Muscle of back (tissue), 11 donors: ENCODE data around the gene LARGE1. TPM values are rescaled to one million over a fixed set of nuclear protein-coding genes. Genes with fewer than 3 reads are reported as not detected.
A peak's percentile ranks its signal among the peaks of the same experiment; 100 is the strongest.
"Not testable (repeated sequence)": the region's sequence is repeated elsewhere in the genome, so short reads cannot be mapped to it uniquely, and the experiment has no call there.

ENCODE experiments used
- DNase-seq, 3 donors: peaks; one replicate each; pipeline versions ENCODE4 v3.0.0 to v3.0.0-alpha.2; 2013
- polyA plus RNA-seq, 10 donors: library from polyadenylated mRNA; unstranded; fragments of 120-200 nt; gene quantifications; one replicate each; pipeline ENCODE4 v1.2.1, GENCODE V29; 2013; ENCODE audit not compliant: insufficient read length in 10 of 10

The LARGE1 gene
- polyA plus RNA-seq, 10 donors: 8.4 to 12.9 (median 10.3) TPM

DNA sequence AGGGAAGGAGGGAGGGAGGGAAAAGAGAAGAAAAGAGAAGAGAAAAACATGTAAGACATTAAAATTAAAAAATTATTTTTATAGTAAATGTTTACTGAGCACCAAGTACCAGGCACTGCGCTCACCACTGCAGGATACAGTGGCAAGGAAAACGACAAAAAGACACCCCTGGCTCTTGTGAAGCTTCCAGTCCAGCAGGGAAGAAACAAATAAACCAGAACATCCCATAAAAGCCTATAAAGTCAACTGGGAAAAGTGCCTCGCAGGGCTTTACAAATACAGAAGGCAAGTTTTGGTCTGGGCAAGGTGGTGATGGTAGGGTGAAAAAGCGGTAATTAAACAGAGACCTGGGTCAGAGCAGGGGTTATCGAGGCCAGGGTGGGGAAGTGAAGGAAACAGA, 33.6 kb downstream of the LARGE1 start:
- no peak for DNase-seq

DNA sequence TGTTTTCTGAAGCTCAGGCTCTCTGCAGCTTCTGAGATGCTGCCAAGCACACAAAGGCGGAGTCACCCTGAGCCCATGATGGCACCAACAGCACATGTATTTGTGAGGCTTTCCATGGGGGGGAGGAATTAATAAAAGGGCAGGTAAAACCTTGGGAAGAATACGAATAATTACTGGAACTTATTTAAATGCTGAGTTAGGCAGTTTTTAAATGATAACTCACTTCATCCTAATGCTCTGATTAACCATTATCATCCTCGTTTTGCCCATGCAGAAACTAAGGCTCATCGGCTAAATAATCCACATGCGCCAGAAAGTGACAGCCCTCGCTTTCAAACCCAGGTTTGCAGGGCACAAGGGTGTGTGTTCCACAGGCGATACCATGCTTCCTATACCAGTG, 35.4 kb downstream of the LARGE1 start:
- no peak for DNase-seq

DNA sequence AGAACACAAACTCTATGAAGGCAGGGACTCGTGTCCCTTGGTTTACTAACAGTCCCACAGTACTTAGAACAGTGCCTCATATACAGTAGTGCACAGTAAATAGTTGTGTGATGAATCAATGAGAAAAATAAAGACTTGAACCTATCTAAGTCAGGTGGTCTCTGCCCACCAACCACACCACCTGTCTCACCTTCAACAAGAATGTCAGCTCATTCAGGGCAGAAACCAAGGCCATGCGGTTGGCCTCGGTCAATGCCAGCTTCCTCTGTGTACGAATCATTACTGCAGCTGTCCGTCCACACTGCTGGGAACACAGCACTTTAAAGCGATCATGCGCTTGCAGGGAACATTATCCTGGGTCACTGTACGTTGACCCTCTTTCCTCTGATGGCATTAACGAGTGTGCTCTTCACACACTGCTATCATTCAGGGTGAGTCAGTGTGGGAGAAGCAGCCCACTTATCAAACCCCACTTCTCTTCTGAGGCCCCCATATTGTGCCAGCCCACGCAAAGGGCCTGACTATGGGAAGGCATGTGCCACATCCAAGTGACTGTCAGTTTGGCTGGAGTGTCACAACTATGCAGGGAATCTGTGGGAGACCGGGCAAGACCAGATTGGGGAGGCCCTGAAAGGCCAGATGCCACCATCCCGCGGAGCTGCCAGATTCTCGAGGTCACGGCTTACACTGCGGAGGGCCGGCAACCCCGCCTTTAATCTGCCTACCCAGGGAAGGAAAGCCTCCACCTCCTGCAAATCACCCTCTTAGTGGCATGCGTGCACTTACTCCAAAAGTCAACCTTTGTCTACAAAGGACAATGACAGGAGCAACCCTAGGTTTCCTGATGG, 36.1 kb downstream of the LARGE1 start:
- DNase-seq: peak in 1 of 3 donors; percentile 7

DNA sequence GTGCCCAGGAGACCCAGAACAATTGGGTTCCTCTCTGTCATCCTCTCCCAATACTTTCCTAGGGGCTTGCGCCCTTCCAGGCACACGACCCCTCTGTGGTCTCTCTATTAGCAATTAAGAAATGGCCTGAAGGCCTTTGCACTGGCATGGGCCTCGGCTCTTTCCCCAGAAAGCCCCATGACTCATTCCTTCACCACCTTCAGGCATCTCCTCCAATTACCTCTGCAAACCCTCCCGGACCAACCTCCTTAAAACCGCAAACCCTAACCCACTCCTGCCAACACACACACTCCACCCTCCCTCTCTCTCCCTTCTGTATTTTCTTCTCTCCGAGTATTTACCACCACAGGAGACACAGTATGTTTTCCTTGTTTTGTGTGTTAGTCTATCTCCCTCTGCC, 36.7 kb downstream of the LARGE1 start:
- no peak for DNase-seq

DNA sequence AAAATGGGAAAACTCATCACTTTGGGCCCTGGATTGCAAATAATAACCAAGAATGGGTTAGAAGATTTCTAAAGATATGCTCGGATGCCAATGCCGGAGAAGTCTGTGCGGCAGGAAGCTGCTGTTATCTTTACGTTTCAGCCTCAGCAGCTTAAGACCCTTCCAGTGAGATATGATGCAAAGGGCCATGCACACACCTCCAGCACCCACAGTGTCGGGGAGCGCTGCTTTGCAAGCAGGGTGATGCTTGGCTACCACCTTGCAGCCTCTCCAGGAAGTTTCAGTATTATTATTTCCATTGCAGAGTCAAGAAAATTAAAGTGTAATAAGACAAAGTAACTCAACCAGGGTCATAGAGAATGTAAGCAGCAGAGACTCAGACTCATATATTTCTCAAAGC, 37.3 kb downstream of the LARGE1 start:
- DNase-seq: no peak

DNA sequence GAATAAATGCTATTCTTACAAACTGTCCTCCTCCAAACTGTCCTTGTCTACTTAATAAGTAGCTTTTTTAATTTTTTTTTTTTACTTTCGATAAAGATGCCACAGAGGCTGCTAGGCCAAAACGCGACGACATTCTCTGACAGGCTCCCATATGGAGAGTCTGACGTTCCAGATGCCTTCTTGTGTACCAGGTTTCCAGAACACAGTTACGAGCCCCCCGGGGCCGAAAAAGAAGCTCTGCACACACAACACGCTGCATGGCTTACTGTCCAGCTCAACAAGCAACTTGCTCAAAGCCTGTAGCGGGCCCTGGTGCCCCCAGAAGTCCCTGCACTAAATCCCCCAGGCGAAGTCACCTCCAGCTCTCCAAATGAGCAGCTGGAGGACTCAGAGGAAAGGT, 39.3 kb downstream of the LARGE1 start:
- no peak for DNase-seq

DNA sequence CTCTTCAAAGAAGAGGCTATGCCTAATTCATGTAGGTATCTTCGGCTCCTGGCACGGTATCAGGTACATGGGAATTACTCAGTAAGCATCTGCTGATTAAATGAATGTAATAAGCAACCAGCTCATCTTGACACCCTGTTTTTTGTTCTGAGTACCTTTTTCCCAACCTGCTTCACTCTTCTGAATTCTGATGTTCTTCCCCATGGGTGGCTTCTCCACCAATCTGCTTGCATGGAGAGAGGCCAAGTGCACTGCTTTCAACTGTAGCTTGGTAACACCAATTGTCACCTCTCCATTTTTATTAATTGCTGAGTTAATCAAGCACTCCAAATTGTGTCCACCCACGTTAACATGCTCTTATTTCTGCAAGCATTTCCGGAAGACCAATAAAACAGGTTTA, 40.5 kb downstream of the LARGE1 start:
- no peak for DNase-seq

DNA sequence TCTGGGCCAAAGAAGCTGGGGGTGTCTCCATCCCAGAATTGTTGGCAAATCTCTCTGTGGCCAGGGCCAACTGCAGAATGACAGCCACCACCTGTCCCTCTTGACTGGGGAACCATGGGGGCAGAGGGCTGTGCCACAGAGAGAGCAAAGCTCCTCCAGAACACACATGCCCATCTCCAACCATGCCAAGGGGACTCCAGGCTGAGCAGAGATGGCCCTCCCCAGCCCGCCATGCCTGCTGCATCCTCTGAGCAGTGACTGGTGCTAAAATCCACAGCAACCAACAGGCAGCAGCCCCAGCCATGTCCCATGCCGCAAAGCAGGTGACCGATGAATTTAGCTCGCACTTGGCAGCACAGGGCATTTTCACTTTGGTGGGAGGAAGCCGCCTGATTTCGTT, 45.0 kb downstream of the LARGE1 start:
- DNase-seq: peak in 1 of 3 donors; percentile 35

DNA sequence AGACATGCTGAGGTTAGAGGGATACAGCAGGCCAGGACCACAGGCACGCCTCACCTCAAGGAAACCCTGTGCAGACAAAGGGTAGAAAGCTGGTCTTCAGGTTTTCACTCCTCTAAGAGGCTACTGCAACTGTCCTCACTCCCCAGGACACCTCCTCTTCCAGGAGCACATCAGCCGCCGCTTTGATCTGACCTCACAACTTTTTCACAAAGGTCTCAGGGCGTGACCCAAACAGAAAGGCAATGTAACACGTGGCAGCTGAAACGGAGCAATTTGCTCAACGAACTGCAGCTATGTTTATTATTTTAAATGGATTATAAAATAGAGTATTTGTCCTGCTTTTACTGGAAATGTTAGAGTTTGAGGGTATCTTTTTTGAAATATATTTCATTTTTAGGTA, 46.1 kb downstream of the LARGE1 start:
- no peak for DNase-seq

DNA sequence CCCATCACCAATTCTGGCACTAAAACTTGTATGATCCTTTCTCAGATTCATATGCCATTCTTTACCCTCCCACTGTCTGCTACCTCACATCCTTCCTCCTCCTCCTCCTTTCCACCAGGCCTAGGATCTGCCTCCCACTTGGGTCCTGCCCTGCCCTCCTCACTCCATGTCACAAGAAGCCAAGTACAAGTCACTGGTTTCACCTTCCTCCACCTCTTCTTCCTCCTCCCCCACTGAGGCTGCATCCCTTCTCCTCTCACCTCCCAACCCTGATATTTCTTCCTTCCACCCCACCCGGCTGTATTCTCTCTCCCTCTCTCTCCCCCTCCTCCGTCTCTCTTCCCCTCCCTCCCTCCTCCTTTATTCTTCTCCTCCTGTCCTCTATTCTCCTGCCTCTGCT, 46.6 kb downstream of the LARGE1 start:
- no peak for DNase-seq

DNA sequence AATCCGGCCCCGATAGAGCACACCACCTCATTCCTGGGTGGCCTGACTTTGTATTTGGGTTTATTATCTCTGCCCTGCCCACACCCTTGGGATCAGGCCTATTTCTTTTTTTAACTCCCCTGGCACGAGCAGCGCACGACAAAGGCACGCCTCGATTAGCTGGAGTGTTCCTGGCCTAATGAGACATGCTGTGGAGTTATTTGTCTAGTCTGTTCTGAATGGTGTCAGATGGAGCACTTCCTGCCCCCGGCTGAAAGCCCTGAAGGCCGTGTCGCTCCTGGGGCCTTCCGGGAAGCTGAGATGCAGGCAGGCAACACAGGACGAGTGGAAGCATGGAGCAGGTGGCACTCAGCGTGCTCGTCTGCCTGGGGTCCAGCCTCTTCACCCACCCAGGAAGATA, 47.1 kb downstream of the LARGE1 start:
- no peak for DNase-seq

DNA sequence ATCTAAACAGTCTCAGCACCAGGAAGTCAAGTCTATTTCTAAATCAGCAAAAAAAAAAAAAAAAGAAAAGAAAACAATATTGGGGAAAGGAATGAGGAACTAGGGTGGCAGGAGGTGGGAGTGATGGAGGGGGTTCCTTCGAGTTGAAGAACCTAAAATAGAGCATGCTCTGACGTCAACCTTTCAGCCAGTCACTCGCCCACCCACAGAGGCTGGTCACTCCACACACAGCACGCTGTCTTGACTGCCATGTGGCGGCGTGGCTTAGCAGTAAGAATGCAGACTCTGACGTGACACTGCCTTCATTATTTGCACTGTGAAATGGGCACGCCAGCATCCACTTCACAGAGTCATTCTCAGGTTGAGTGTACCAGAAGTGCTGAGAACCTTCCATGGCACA, 48.3 kb downstream of the LARGE1 start:
- no peak for DNase-seq

DNA sequence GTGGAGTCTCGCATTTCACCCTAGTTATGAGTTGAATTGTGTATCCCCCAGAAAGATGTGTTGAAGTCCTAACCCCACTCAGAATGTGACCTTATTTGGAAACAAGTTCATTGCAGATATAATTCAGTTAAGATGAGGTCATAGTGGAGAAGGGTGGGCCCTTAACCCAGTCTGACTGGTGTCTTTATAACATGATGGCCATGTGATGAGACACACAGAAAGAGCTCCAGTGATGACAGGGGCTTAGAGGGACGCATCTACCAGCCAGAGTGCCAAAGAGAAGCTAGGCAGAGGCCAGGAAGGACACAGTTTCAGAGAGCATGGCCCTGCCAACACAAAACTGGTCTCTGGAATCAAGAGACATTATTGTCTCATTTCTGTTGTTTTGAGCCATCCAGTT, 50.3 kb downstream of the LARGE1 start:
- no peak for DNase-seq

DNA sequence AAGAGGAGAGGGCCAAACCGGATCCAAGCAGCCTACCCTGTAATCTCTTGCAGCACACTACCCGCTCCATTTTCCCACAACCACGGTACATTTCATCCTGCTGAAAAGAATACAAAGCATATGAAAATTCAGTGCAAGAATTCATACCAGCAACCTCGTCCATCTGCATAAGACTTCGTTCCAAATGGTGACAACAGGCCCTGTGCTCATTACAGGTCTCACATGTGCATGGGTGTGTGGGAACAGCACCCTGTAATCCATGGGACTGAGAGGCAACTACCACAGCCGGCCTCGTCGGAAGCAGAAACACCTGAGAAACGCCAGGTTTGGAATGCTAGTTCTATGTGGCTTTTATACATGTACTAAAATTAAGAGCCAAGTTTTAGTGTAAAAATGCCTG, 52.3 kb downstream of the LARGE1 start:
- DNase-seq: no peak

DNA sequence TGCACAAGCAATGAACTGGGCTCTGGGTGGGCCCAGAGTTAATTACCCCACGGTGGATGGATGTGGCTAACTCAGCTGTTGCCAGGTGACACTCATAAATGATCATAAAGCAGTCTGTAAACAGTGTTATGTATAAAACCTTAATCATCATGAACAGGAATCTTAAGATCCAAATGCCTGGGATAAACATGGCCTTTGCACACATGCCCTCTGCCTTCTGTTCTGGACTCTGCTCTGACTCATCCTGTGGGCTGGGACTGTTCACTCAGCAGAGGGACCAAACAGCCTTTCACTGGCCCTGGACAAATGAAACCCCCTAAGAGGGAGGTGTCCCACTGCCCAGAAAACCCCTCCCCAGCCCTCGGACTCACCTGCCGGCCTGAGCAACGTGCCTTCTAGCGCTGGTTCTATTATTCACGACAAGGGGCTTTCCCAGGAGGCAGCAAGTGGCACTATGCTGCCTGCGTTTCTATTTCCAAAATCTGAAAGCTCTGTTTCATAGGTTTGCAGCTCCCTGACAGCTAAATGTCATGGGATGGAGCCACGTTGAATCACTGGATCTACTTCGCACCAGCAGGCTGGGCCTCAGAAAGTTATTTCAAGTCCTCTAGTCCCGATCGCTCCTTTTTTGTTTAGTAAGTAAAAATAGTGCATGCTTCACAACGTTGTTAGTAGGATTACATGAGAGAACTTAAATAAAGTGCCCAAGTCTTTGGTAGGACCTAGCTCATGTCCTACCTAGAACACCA, 53.0 kb downstream of the LARGE1 start:
- DNase-seq: no peak

DNA sequence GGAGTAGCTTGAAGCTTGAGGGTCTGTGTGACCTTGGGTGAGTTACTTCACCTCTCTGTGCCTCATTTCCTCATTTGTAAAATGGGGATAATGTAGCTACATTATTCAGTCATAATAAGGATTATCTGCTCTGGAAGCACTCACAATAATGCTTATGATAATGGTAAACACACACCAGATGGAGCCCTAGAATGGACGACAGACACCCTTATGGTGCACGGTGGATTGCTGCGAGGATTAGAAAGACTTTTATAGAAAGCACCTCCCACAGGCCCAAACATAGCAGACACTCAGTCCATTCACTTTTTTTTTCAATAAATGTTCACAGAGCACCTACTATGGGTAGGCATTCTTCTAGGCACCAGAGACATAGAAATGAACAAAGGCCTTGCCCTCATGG, 53.8 kb downstream of the LARGE1 start:
- no peak for DNase-seq

DNA sequence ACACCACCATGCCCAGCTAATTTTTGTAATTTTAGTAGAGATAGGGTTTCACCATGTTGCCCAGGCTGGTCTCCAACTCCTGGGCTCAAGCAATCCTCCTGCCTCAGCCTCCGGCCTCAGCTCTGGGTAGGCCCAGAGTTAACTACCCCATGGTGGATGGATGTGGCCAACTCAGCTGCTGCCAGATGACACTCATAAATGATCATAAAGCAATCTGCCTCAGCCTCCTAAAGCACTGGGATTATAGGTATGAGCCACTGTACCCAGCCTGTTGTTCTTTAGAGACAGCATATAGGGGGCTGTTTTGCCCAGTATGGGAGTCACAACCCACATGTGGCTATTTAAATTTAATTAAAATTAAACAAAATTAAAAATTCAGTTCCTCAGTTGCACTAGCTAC, 54.3 kb downstream of the LARGE1 start:
- DNase-seq: no peak

DNA sequence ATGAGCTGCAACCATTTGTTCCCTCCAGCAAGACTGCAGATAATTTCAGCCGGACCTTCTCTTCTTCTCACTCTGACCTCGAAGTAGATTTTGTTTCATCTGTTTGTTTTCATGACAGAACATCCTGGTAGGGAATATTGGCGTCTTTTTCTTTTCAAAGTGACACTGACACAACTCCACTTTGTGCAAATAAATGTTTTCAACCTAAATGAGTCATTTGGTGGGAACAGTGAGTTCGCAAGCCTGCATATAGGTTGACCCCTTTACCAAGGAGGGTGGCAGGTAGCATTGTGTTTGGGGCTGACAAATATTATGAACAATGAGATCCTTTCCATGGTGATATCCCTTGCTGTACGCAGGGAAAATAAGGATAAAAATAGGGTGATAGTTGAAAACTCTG, 55.0 kb downstream of the LARGE1 start:
- DNase-seq: no peak

DNA sequence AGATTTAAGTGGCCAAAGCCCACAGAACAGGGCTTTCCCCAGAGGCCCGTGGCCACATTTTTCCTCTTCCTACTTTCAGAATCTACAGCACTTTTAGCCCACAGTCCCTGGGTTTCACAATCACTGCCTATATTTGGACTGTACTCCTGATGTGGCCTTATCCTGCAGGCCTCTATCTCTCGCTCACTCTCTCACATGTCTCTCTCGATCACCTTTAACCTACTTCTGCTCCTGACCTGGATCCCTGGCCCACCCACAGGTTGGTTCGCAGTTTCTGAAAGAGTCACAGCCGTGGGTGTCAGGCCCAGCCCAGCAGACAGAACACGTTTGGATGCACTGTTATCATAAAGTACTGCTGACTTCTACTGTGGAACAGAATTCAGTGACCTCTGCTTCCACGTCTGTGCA, 55.5 kb downstream of the LARGE1 start:
- DNase-seq: no peak

DNA sequence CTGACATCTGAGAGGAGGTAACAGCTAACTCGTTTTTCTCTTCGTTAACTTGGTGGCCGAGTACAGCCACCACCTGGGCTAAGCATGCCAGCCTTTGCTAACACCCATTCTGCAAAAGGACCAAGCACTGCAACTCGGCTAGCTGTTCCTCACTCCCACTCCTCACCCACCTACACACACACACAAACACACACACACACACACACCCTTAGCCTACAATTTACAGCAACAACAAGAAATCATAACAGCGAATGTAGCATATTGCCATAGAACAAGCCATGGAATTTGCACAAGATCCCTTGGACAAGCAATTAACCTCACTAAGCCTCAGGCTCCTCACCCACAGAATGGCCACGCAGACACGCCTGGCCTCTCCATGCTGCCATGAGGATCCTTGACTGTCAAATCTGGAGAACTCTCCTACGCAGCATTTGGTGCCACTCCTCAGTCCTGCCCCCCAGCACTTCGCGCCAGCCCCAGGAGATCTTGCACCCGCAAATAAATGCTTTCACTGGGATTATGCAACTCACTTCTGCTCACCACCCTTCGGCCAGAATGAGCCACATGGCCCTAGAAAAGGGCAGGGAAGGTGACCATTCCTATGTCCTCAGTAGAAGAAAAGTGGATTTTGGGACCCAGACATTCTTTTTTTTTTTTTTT, 58.9 kb downstream of the LARGE1 start:
- DNase-seq: no peak

DNA sequence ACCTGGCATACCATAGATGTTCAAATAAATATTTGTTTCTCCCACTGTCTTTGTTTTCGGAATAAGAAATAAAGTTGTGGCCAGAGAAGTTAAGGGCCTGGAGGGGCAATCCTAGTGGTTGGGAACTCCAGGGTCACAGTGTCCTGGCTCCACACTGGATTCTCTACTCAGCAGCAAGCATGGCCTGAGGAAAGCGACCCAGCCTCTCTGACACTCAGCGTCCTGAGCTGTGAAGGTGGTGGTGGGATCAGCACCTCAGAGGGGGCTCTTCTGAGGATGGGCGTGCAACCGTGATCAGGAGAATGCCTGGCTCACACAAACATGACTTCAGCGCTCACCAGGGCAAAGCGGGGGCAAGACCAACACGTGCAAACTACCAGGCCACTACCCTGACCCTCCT, 59.9 kb downstream of the LARGE1 start:
- no peak for DNase-seq

DNA sequence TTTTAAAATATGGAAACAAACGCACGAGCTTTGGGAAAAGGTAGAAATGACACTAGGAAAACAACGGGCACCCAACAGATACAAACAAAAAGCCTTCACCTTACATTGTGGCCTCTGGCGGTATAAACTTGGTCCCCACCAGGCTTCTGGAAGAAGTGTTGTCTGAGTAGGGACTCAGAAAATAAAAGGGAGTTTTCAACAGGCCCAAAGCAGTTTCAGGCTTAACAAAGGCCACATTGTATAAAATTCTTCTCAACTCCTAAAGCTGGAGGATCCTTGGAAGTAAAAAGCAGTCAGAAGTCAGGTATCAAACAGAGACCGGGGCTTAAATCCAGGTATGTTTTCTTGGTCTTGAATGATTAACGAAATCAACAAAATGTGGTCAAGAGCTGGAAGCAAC, 61.0 kb downstream of the LARGE1 start:
- DNase-seq: no peak

DNA sequence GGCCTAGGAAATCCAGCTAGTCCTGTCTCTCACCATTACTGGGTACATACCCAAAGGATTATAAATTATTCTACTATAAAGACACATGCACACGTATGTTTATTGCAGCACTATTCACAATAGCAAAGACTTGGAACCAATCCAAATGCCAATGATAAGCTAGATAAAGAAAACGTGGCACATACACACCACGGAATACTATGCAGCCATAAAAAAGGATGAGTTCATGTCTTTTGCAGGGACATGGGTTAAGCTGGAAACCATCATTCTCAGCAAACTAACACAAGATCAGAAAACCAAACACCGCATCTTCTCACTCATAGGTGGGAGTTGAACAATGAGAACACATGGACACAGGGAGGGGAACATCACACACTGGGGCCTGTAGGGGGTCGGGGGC, 61.6 kb downstream of the LARGE1 start:
- not testable (repeated sequence) for DNase-seq
